Caco-2 (cell line): ENCODE results near the gene ARL6IP4. TPM values are rescaled to one million over a fixed set of nuclear protein-coding genes. Genes with fewer than 3 reads are reported as not detected.
A peak's percentile ranks its signal among the peaks of the same experiment; 100 is the strongest.

Source experiments
- BruUV-seq: library from RNA; stranded (reverse); fragments of 400-500 nt; replicated peaks from 2 replicates; lab custom pipeline; 2021; lab: Mats Ljungman, UMichigan
- CTCF ChIA-PET: fragments of 300-600 bp; sonication (Branson Sonifier 250); formaldehyde crosslinking; loops from one replicate; lab custom pipeline; 2022; ENCODE audit warnings: antibody characterized with exemption; lab: Charles Lee
- POLR2A ChIA-PET: fragments of 300-600 bp; sonication (Branson Sonifier 250); formaldehyde crosslinking; loops from one replicate; lab custom pipeline; 2022; ENCODE audit warnings: antibody characterized with exemption; lab: Charles Lee
- DNase-seq, 2 experiments: peaks; one replicate each; pipeline versions ENCODE4 v3.0.0 to v3.0.0-alpha.2; 2020 to 2022
- H3K27me3 ChIP-seq: replicated peaks from 2 replicates; pipeline ENCODE4 v1.6.0; 2011; ENCODE audit warnings: low read length; ENCODE audit not compliant: control insufficient read depth, insufficient read depth
- H3K36me3 ChIP-seq: 2 replicates; pipeline ENCODE4 v1.5.1; 2011; ENCODE audit warnings: low read length; ENCODE audit not compliant: control insufficient read depth, insufficient read depth
- H3K4me1 ChIP-seq: fragments of 250-450 bp; sonication (Bioruptor Pico); 2 replicates; pipeline ENCODE4 v1.5.1; 2020; ENCODE audit warnings: mild to moderate bottlenecking
- H3K4me3 ChIP-seq: 2 replicates; pipeline ENCODE4 v1.5.1; 2011; ENCODE audit warnings: low read depth, mild to moderate bottlenecking, control low read depth, low read length
- H3K9me3 ChIP-seq: fragments of 250-450 bp; sonication (Bioruptor Pico); 2 replicates; pipeline ENCODE4 v1.5.1; 2020; ENCODE audit warnings: mild to moderate bottlenecking, moderate library complexity
- H3K27ac Mint-ChIP-seq: one replicate; pipeline ENCODE4 v1.8.0; 2022; ENCODE audit warnings: mixed read lengths; ENCODE audit not compliant: unreplicated experiment
- H3K27me3 Mint-ChIP-seq: one replicate; pipeline ENCODE4 v1.8.0; 2022; ENCODE audit warnings: mixed read lengths; ENCODE audit not compliant: insufficient read depth, unreplicated experiment
- H3K36me3 Mint-ChIP-seq: one replicate; pipeline ENCODE4 v1.8.0; 2022; ENCODE audit warnings: mild to moderate bottlenecking, mixed read lengths; ENCODE audit not compliant: insufficient read depth, unreplicated experiment
- H3K4me1 Mint-ChIP-seq: one replicate; pipeline ENCODE4 v1.8.0; 2022; ENCODE audit warnings: low read depth, mixed read lengths; ENCODE audit not compliant: unreplicated experiment
- H3K4me3 Mint-ChIP-seq: one replicate; pipeline ENCODE4 v1.8.0; 2022; ENCODE audit warnings: mild to moderate bottlenecking, moderate library complexity, mixed read lengths; ENCODE audit not compliant: unreplicated experiment
- H3K9me3 Mint-ChIP-seq: one replicate; pipeline ENCODE4 v1.8.0; 2022; ENCODE audit warnings: mixed read lengths; ENCODE audit not compliant: unreplicated experiment
- CTCF ChIP-seq, 2 experiments: fragments of 200-600 bp in 1 of 2; IDR thresholded peaks; 1 replicate in 1 of 2; 2 replicates in 1 of 2; pipeline versions ENCODE4 v1.5.1 to v1.8.0; 2011 to 2022; ENCODE audit warnings: antibody characterized with exemption in 1 of 2, control low read depth in 1 of 2, inconsistent platforms in 1 of 2, low read depth in 1 of 2, low read length in 1 of 2, mild to moderate bottlenecking in 1 of 2, moderate library complexity in 1 of 2; ENCODE audit not compliant: insufficient read depth in 1 of 2, severe bottlenecking in 1 of 2, unreplicated experiment in 1 of 2
- intact Hi-C: fragments of 100-400 bp; cut with micrococcal nuclease; formaldehyde crosslinking; loops from one replicate; pipeline ENCODE4 v1.10.0; 2022; ENCODE audit not compliant: unreplicated experiment
- total RNA-seq: library from RNA; stranded (reverse); gene quantifications from 2 replicates; pipeline ENCODE4 v1.2.3, GENCODE V29; 2022

ARL6IP4 gene
- total RNA-seq, 1 experiment from 2014 or later, result 103 TPM

GRCh38 chr12:122975790-122976647 is 4.5 kb upstream of the ARL6IP4 start:
- no peaks in the 10 kb centered on the region for H3K36me3 ChIP-seq
- no peak for TF ChIP-seq CTCF (IDR thresholded peaks at IDR 0.05; ENCODE audit: insufficient read depth in 1 of 2, low read depth in 1 of 2, low read length in 1 of 2, severe bottlenecking in 1 of 2, unreplicated experiment in 1 of 2)
- Mint-ChIP-seq H3K27me3 (no peaks in the 10 kb centered on the region), H3K36me3 (peaks cover 39% of the 10 kb centered on the region), H3K27ac (peak overlapping the region; percentile 99), H3K4me1 (no peaks in the 10 kb centered on the region), H3K4me3 (peak overlapping the region; percentile 94), H3K9me3 (no peaks in the 10 kb centered on the region)
- H3K4me3 ChIP-seq, result peak overlapping the region; percentile 74
- ChIA-PET POLR2A (interaction anchor here (0.6 to 1.9 kb wide), 5 partner anchors 10 to 407 kb away, joined by 3 to 9 read pairs (median 3); partner anchors contain the start of genes ABCB9, MPHOSPH9 and MTRFR), CTCF (interaction anchor here (1.3 kb wide), 1 partner anchor 182 kb away, joined by 4 read pairs; no protein-coding TSS in a partner anchor)
- no peaks in the 10 kb centered on the region for H3K9me3 ChIP-seq
- no peak for DNase-seq
- no peaks in the 10 kb centered on the region for H3K27me3 ChIP-seq
- intact Hi-C loops, result no loop called here
- no TSS peak for BruUV-seq
- H3K4me1 ChIP-seq, result peaks cover 5% of the 10 kb centered on the region; the same call in 1 of the 2 replicates

- no peak for DNase-seq
- Mint-ChIP-seq H3K4me3 (peak overlapping the region; percentile 94), H3K36me3 (peaks cover 41% of the 10 kb centered on the region), H3K27ac (peak overlapping the region; percentile 99), H3K9me3 (no peaks in the 10 kb centered on the region), H3K27me3 (no peaks in the 10 kb centered on the region), H3K4me1 (no peaks in the 10 kb centered on the region)
- no TSS peak for BruUV-seq
- Histone ChIP-seq H3K4me1 (peaks cover 7% of the 10 kb centered on the region; the same call in 1 of the 2 replicates), H3K9me3 (no peaks in the 10 kb centered on the region), H3K36me3 (no peaks in the 10 kb centered on the region), H3K4me3 (no peak overlapping the region), H3K27me3 (no peaks in the 10 kb centered on the region)
- ChIA-PET POLR2A (no interaction called here), CTCF (no interaction called here)
- intact Hi-C loops, result no loop called here
- TF ChIP-seq CTCF (IDR thresholded peaks at IDR 0.05; ENCODE audit: insufficient read depth in 1 of 2, low read depth in 1 of 2, low read length in 1 of 2, severe bottlenecking in 1 of 2, unreplicated experiment in 1 of 2), result no peak
Observed at GRCh38 chr12:122976648-122976975, 3.9 kb upstream of the ARL6IP4 start.

GRCh38 chr12:122977153-122977552 is 3.3 kb upstream of the ARL6IP4 start:
- no peaks in the 10 kb centered on the region for H3K27me3 Mint-ChIP-seq
- no peaks in the 10 kb centered on the region for H3K4me1 Mint-ChIP-seq
- ChIA-PET POLR2A (no interaction called here), CTCF (no interaction called here)
- BruUV-seq, result no TSS peak
- H3K4me3 Mint-ChIP-seq, result no peak overlapping the region
- Histone ChIP-seq H3K36me3 (no peaks in the 10 kb centered on the region), H3K9me3 (no peaks in the 10 kb centered on the region), H3K4me3 (no peak overlapping the region), H3K4me1 (peaks cover 12% of the 10 kb centered on the region; the same call in 1 of the 2 replicates), H3K27me3 (no peaks in the 10 kb centered on the region)
- no peak for TF ChIP-seq CTCF (IDR thresholded peaks at IDR 0.05; ENCODE audit: insufficient read depth in 1 of 2, low read depth in 1 of 2, low read length in 1 of 2, severe bottlenecking in 1 of 2, unreplicated experiment in 1 of 2)
- H3K27ac Mint-ChIP-seq, result no peak overlapping the region
- H3K36me3 Mint-ChIP-seq, result peaks cover 41% of the 10 kb centered on the region
- no peaks in the 10 kb centered on the region for H3K9me3 Mint-ChIP-seq
- intact Hi-C loops, result no loop called here
- no peak for DNase-seq
